Stimulated activated CD4-positive, alpha-beta T cell treated with anti-CD3 and anti-CD28 coated beads, Interleukin-2, amount 100 ng/mL, for 48 hours (primary cell): Measurements from ENCODE around the gene GAS6.
"Not testable (repeated sequence)": the region's sequence is repeated elsewhere in the genome, so short reads cannot be mapped to it uniquely, and the experiment has no call there.

Experiments used
- DNase-seq, 2 donors: peaks; one replicate each; pipeline ENCODE4 v3.0.0-alpha.2; 2020

Gene GAS6

GRCh38 chr13:113804703-113805430, 59.0 kb downstream of the GAS6 start:
- no peak for DNase-seq

GRCh38 chr13:113804017-113804702, 59.7 kb downstream of the GAS6 start:
- no peak for DNase-seq

GRCh38 chr13:113803409-113804016, 60.4 kb downstream of the GAS6 start:
- DNase-seq, result no peak

- DNase-seq, result no peak
These were observed 61.1 kb downstream of the GAS6 start for GRCh38 chr13:113802761-113803160.

GRCh38 chr13:113802090-113802531, 61.8 kb downstream of the GAS6 start:
- no peak for DNase-seq

GRCh38 chr13:113801289-113801961, 62.5 kb downstream of the GAS6 start:
- no peak for DNase-seq

GRCh38 chr13:113800576-113800926, 63.3 kb downstream of the GAS6 start:
- no peak for DNase-seq

GRCh38 chr13:113798200-113798811, 65.6 kb downstream of the GAS6 start:
- DNase-seq, result no peak

- DNase-seq, result no peak
These were observed 66.8 kb downstream of the GAS6 start for GRCh38 chr13:113796964-113797676.

GRCh38 chr13:113796211-113796963, 67.5 kb downstream of the GAS6 start:
- no peak for DNase-seq

GRCh38 chr13:113795362-113795761, 68.5 kb downstream of the GAS6 start:
- DNase-seq, result not testable (repeated sequence)

- DNase-seq, result no peak
These were observed 69.1 kb downstream of the GAS6 start for GRCh38 chr13:113794764-113795173.

GRCh38 chr13:113794086-113794485, 69.8 kb downstream of the GAS6 start:
- no peak for DNase-seq

GRCh38 chr13:113793718-113794085, 70.2 kb downstream of the GAS6 start:
- no peak for DNase-seq

- no peak for DNase-seq
These were observed 70.8 kb downstream of the GAS6 start for GRCh38 chr13:113792886-113793717.

- no peak for DNase-seq
These were observed 71.6 kb downstream of the GAS6 start for GRCh38 chr13:113792236-113792770.

GRCh38 chr13:113791761-113792160, 72.1 kb downstream of the GAS6 start:
- DNase-seq, result no peak

GRCh38 chr13:113791226-113791625, 72.7 kb downstream of the GAS6 start:
- DNase-seq, result no peak

GRCh38 chr13:113789931-113790330, 73.9 kb downstream of the GAS6 start:
- DNase-seq, result not testable (repeated sequence)

GRCh38 chr13:113789167-113789566, 74.7 kb downstream of the GAS6 start:
- no peak for DNase-seq
